ENCODE data around the gene ANKRD13B. TPM values are rescaled to one million over a fixed set of nuclear protein-coding genes. Genes with fewer than 3 reads are reported as not detected.

The ANKRD13B gene
- polyA plus RNA-seq, 1 donor (not counting 4 experiments of a cell fraction or from before 2014, with no cell fraction given): 3.7 TPM

DNA sequence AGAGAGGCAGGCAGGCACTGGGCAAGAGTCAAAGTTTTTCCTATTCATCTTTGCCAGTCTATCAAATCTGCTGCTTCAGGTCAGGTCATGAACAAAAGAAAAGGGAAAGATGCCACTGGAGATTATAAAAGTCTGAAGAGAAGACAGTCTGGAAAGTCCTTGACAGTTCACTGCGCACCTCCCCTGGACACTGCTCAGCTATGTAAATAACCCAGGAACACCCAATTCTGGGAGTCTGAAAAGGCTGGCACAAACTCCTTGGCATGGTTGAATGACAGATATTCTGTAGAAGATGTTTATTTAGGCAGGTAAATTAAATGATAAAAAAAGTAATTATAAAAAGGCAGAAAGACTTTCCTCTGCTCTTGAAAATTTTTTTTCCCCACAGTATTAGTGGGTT lies 35.0 kb downstream of the ANKRD13B start:
- no peak for FAIRE-seq
- H3K27ac ChIP-seq (ENCODE audit: control insufficient read depth, insufficient read depth, low read length): no peak overlapping the region
- no peak overlapping the region for H2AFZ ChIP-seq (ENCODE audit: control insufficient read depth, low read length)
- no peaks in the 10 kb centered on the region for H4K20me1 ChIP-seq (ENCODE audit: control insufficient read depth, extremely low read depth, insufficient read depth, low read length)
- no peaks in the 10 kb centered on the region for H3K9me1 ChIP-seq (ENCODE audit: control insufficient read depth, extremely low read depth, insufficient read depth, low read length)
- H3K9ac ChIP-seq (ENCODE audit: control insufficient read depth, extremely low read depth, insufficient read depth, low read length): no peak overlapping the region
- no peaks in the 10 kb centered on the region for H3K79me2 ChIP-seq (ENCODE audit: control insufficient read depth, insufficient read depth, low read length)
- H3K9me3 ChIP-seq (ENCODE audit: control insufficient read depth, low read depth, low read length): no peaks in the 10 kb centered on the region
- DNase-seq (ENCODE audit: low read depth, low spot score): no peak
- H3K4me3 ChIP-seq (ENCODE audit: control insufficient read depth in 2 of 3, extremely low read depth in 1 of 3, insufficient read depth in 2 of 3, low read depth in 1 of 3, low read length in 3 of 3): no peak overlapping the region
- peaks cover 6 to 14% of the 10 kb centered on the region in 2 experiments for H3K36me3 ChIP-seq (ENCODE audit: control insufficient read depth in 2 of 2, extremely low read depth in 1 of 2, insufficient read depth in 2 of 2, low read length in 2 of 2)
- dilution Hi-C loops (cut with MboI; ENCODE audit: extremely low pct_ligation_motif_present, low sequenced_read_pairs): loop anchor here (10.0 kb wide), 1 partner anchor 287 kb away; no protein-coding TSS in a partner anchor
- H3K4me1 ChIP-seq (ENCODE audit: control insufficient read depth, extremely low read depth, insufficient read depth, low read length): peaks cover 31% of the 10 kb centered on the region
- no peak overlapping the region for H3K4me2 ChIP-seq (ENCODE audit: control insufficient read depth, extremely low read depth, insufficient read depth, low read depth, low read length)
- H3K27me3 ChIP-seq (ENCODE audit: control insufficient read depth, extremely low read depth, insufficient read depth, low read length): no peaks in the 10 kb centered on the region
- TF ChIP-seq, protein P1, sequence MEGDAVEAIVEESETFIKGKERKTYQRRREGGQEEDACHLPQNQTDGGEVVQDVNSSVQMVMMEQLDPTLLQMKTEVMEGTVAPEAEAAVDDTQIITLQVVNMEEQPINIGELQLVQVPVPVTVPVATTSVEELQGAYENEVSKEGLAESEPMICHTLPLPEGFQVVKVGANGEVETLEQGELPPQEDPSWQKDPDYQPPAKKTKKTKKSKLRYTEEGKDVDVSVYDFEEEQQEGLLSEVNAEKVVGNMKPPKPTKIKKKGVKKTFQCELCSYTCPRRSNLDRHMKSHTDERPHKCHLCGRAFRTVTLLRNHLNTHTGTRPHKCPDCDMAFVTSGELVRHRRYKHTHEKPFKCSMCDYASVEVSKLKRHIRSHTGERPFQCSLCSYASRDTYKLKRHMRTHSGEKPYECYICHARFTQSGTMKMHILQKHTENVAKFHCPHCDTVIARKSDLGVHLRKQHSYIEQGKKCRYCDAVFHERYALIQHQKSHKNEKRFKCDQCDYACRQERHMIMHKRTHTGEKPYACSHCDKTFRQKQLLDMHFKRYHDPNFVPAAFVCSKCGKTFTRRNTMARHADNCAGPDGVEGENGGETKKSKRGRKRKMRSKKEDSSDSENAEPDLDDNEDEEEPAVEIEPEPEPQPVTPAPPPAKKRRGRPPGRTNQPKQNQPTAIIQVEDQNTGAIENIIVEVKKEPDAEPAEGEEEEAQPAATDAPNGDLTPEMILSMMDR (optimal IDR thresholded peaks at IDR 0.05 in 1 of 3, IDR thresholded peaks at IDR 0.05 in 1 of 3, conservative IDR thresholded peaks at IDR 0.05 in 1 of 3; ENCODE audit: extremely low read depth in 1 of 3, insufficient read depth in 2 of 3, low read length in 3 of 3): no peak
- no peak for TF ChIP-seq EZH2 (IDR thresholded peaks at IDR 0.05; ENCODE audit: low read length)

DNA sequence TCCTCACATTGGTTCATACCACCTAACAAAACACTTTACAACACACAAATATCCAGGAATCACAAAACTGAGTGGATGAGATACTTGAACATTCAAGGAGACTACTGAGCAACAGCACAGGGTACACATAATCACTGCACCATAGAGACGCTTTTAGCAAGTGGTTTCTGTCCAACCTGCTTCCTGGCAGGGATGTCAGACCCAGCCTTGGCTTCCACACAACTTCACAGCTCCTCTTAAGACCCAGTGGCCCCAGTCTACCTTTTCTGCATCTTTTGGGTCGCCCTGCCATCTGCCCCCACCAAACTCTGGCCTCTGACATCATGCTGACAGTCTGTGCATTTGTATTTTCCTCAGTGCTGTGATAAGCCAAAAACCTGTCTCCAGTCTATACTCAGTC lies 35.7 kb downstream of the ANKRD13B start:
- no peaks in the 10 kb centered on the region for H3K27me3 ChIP-seq (ENCODE audit: control insufficient read depth, extremely low read depth, insufficient read depth, low read length)
- no peak overlapping the region for H3K4me3 ChIP-seq (ENCODE audit: control insufficient read depth in 2 of 3, extremely low read depth in 1 of 3, insufficient read depth in 2 of 3, low read depth in 1 of 3, low read length in 3 of 3)
- H3K9me3 ChIP-seq (ENCODE audit: control insufficient read depth, low read depth, low read length): no peaks in the 10 kb centered on the region
- H3K36me3 ChIP-seq (ENCODE audit: control insufficient read depth in 2 of 2, extremely low read depth in 1 of 2, insufficient read depth in 2 of 2, low read length in 2 of 2): peaks cover 6 to 14% of the 10 kb centered on the region in 2 experiments
- DNase-seq (ENCODE audit: low read depth, low spot score) (no peak), FAIRE-seq (peak; percentile 32)
- H3K9ac ChIP-seq (ENCODE audit: control insufficient read depth, extremely low read depth, insufficient read depth, low read length): no peak overlapping the region
- peaks cover 24% of the 10 kb centered on the region for H3K4me1 ChIP-seq (ENCODE audit: control insufficient read depth, extremely low read depth, insufficient read depth, low read length)
- H3K4me2 ChIP-seq (ENCODE audit: control insufficient read depth, extremely low read depth, insufficient read depth, low read depth, low read length): no peak overlapping the region
- TF ChIP-seq EZH2 (IDR thresholded peaks at IDR 0.05; ENCODE audit: low read length): no peak
- TF ChIP-seq, protein P1 (optimal IDR thresholded peaks at IDR 0.05 in 1 of 3, IDR thresholded peaks at IDR 0.05 in 1 of 3, conservative IDR thresholded peaks at IDR 0.05 in 1 of 3; ENCODE audit: extremely low read depth in 1 of 3, insufficient read depth in 2 of 3, low read length in 3 of 3): no peak
- no peaks in the 10 kb centered on the region for H4K20me1 ChIP-seq (ENCODE audit: control insufficient read depth, extremely low read depth, insufficient read depth, low read length)
- H2AFZ ChIP-seq (ENCODE audit: control insufficient read depth, low read length): no peak overlapping the region
- H3K79me2 ChIP-seq (ENCODE audit: control insufficient read depth, insufficient read depth, low read length): no peaks in the 10 kb centered on the region
- no peaks in the 10 kb centered on the region for H3K9me1 ChIP-seq (ENCODE audit: control insufficient read depth, extremely low read depth, insufficient read depth, low read length)
- H3K27ac ChIP-seq (ENCODE audit: control insufficient read depth, insufficient read depth, low read length): no peak overlapping the region
- dilution Hi-C loops (cut with MboI; ENCODE audit: extremely low pct_ligation_motif_present, low sequenced_read_pairs): loop anchor here (10.0 kb wide), 1 partner anchor 286 kb away; no protein-coding TSS in a partner anchor
